ENCODE results near the gene CNTN6.

- no peak for TF ChIP-seq ZNF530 (tag by site-specific recombination; IDR thresholded peaks at IDR 0.05; ENCODE audit: low read depth)
- no peak for TF ChIP-seq ZNF274 (IDR thresholded peaks at IDR 0.05; ENCODE audit: low read length)
- no peak for TF ChIP-seq ZNF274 (tag by site-specific recombination; IDR thresholded peaks at IDR 0.05; ENCODE audit: borderline replicate concordance)
- TF ChIP-seq CTCF (tag by site-specific recombination; IDR thresholded peaks at IDR 0.05) = no peak
- no peak for TF ChIP-seq ZNF707 (tag by site-specific recombination; IDR thresholded peaks at IDR 0.05)
- no peak for TF ChIP-seq REST (tag by site-specific recombination; IDR thresholded peaks at IDR 0.05)
- no peak for TF ChIP-seq ZNF426 (tag by site-specific recombination; IDR thresholded peaks at IDR 0.05)
- TF ChIP-seq ZNF398 (tag by site-specific recombination; IDR thresholded peaks at IDR 0.05) = no peak
- TF ChIP-seq ZSCAN23 (tag by site-specific recombination; IDR thresholded peaks at IDR 0.05) = no peak
- no peak for TF ChIP-seq ZNF335 (tag by site-specific recombination; conservative IDR thresholded peaks at IDR 0.05)
These were observed 233.7 kb downstream of the CNTN6 start for GRCh38 chr3:1326546-1326945.

Measured in HEK293 (cell line).